T-helper 1 cell treated with Interleukin-12 subunit alpha and Interleukin-12 subunit beta and Interleukin-4 antibody, amounts not matched to agents 30 μg/mL and 1 μg/mL, for 36 hours (primary cell): Measurements from ENCODE around the gene KRR1.

Source experiments
- H3K27ac Mint-ChIP-seq: one replicate; pipeline ENCODE4 v1.8.0; 2021; ENCODE audit warnings: mild to moderate bottlenecking, mixed read lengths
- H3K27me3 Mint-ChIP-seq: one replicate; pipeline ENCODE4 v1.8.0; 2021; ENCODE audit warnings: low read depth, mixed read lengths
- H3K36me3 Mint-ChIP-seq: one replicate; pipeline ENCODE4 v1.8.0; 2021; ENCODE audit warnings: low read depth, mixed read lengths
- H3K4me1 Mint-ChIP-seq: one replicate; pipeline ENCODE4 v1.8.0; 2021; ENCODE audit warnings: low read depth, mixed read lengths
- H3K4me3 Mint-ChIP-seq: one replicate; pipeline ENCODE4 v1.8.0; 2021; ENCODE audit warnings: mild to moderate bottlenecking, moderate library complexity, mixed read lengths
- H3K9me3 Mint-ChIP-seq: one replicate; pipeline ENCODE4 v1.8.0; 2021; ENCODE audit warnings: mixed read lengths

The KRR1 gene

GRCh38 chr12:75511116-75512048, at the start of gene KRR1:
TSS of gene KRR1 (minus strand) at chr12:75511609. CDS start at chr12:75511597, 12 bp downstream.
- Mint-ChIP-seq H3K36me3 (peaks cover 13% of the 10 kb centered on the region), H3K4me3 (peak within 1 kb of the TSS; percentile 98), H3K27ac (peak within 1 kb of the TSS; percentile 99), H3K9me3 (peaks cover 3% of the 10 kb centered on the region), H3K4me1 (peaks cover 26% of the 10 kb centered on the region), H3K27me3 (no peaks in the 10 kb centered on the region)

GRCh38 chr12:75560167-75560566, 48.8 kb upstream of the KRR1 start:
- Mint-ChIP-seq H3K27ac (no peak overlapping the region), H3K27me3 (peaks cover 19% of the 10 kb centered on the region), H3K36me3 (no peaks in the 10 kb centered on the region), H3K4me1 (no peaks in the 10 kb centered on the region), H3K9me3 (no peaks in the 10 kb centered on the region), H3K4me3 (no peak overlapping the region)

GRCh38 chr12:75558287-75558686, 46.9 kb upstream of the KRR1 start:
- H3K27me3 Mint-ChIP-seq, result peaks cover 22% of the 10 kb centered on the region
- H3K27ac Mint-ChIP-seq, result no peak overlapping the region
- H3K36me3 Mint-ChIP-seq, result no peaks in the 10 kb centered on the region
- H3K9me3 Mint-ChIP-seq, result no peaks in the 10 kb centered on the region
- no peaks in the 10 kb centered on the region for H3K4me1 Mint-ChIP-seq
- H3K4me3 Mint-ChIP-seq, result no peak overlapping the region

DNA sequence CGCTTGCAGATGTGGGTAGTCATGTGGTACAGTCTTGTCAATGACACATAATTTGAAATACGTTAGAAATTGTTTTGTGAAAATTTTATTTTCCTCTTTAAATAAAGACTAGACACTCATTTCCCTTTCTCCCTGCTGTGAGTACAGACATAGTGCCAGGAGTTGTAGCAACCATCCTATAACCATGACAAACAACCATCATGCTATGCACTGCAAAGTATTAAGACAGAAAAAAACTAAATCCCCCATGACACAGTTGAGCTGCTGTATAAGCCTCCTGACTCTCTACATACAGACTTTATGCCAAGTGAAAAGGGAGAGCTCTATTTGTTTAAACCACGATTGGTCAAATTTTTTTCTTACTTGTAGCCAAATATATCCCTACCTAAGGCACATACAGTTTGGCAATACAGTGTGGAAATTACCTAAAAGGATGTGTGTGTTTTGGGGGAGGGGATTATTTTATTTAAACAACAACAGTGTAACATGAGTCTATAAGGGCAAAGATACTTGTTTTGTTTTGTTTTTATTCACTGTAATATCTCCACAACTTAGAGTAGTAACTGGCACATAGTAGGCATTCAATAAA, 45.0 kb upstream of the KRR1 start:
- peaks cover 13% of the 10 kb centered on the region for H3K27me3 Mint-ChIP-seq
- no peaks in the 10 kb centered on the region for H3K4me1 Mint-ChIP-seq
- H3K9me3 Mint-ChIP-seq, result no peaks in the 10 kb centered on the region
- no peaks in the 10 kb centered on the region for H3K36me3 Mint-ChIP-seq
- H3K27ac Mint-ChIP-seq, result no peak overlapping the region
- H3K4me3 Mint-ChIP-seq, result no peak overlapping the region

GRCh38 chr12:75554556-75554880, 43.1 kb upstream of the KRR1 start:
- Mint-ChIP-seq H3K27ac (no peak overlapping the region), H3K27me3 (peaks cover 22% of the 10 kb centered on the region), H3K4me3 (no peak overlapping the region), H3K9me3 (no peaks in the 10 kb centered on the region), H3K36me3 (no peaks in the 10 kb centered on the region), H3K4me1 (no peaks in the 10 kb centered on the region)

- Mint-ChIP-seq H3K9me3 (no peaks in the 10 kb centered on the region), H3K36me3 (no peaks in the 10 kb centered on the region), H3K27me3 (peaks cover 22% of the 10 kb centered on the region), H3K27ac (no peak overlapping the region), H3K4me3 (no peak overlapping the region), H3K4me1 (no peaks in the 10 kb centered on the region)
These were observed 42.6 kb upstream of the KRR1 start for GRCh38 chr12:75553836-75554555.

DNA sequence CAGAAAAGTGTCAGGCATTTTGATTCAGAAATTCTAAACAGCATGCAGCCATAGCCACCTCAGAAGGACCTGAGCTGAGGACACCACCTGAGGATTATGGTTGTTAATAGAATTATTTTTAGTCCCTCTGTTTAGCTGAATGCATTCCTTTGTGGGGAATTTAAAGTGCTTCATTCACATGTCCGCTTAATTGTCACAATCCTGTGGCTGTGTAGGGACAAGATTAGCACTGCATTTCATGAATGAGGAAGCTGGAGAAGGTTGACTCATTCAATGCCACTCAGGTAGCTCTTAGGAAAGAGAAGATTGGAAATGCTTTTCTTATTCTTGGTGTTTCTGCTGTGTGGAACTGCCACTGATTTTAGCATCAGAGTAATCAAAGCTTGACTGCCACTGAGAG, 42.0 kb upstream of the KRR1 start:
- Mint-ChIP-seq H3K27me3 (peaks cover 27% of the 10 kb centered on the region), H3K36me3 (no peaks in the 10 kb centered on the region), H3K27ac (no peak overlapping the region), H3K4me1 (no peaks in the 10 kb centered on the region), H3K9me3 (no peaks in the 10 kb centered on the region), H3K4me3 (no peak overlapping the region)

GRCh38 chr12:75551477-75551876, 40.1 kb upstream of the KRR1 start:
- Mint-ChIP-seq H3K27ac (no peak overlapping the region), H3K4me1 (no peaks in the 10 kb centered on the region), H3K9me3 (no peaks in the 10 kb centered on the region), H3K4me3 (no peak overlapping the region), H3K36me3 (no peaks in the 10 kb centered on the region), H3K27me3 (peaks cover 30% of the 10 kb centered on the region)

GRCh38 chr12:75550401-75551240, 39.2 kb upstream of the KRR1 start:
- H3K27ac Mint-ChIP-seq, result no peak overlapping the region
- H3K4me1 Mint-ChIP-seq, result no peaks in the 10 kb centered on the region
- H3K4me3 Mint-ChIP-seq, result no peak overlapping the region
- no peaks in the 10 kb centered on the region for H3K9me3 Mint-ChIP-seq
- H3K27me3 Mint-ChIP-seq, result peaks cover 27% of the 10 kb centered on the region
- no peaks in the 10 kb centered on the region for H3K36me3 Mint-ChIP-seq

DNA sequence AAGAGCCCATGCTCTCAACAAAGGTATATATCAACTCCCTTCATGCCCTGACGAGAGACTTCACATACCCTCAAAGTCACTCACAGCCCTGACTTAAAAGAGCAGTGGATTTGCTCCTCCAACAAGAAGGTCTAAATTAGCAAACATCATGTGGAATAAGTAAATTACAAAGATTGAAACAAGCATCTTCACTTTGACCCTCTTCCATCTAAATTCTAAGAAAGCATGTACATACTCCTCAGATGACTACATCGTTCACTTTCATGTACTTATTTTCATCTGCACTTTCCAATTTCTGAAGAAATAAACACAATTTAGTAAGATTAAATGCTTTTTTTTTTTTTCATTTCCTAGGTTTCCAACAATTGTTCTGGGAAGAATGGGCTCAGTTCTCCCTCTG, 38.6 kb upstream of the KRR1 start:
- Mint-ChIP-seq H3K9me3 (no peaks in the 10 kb centered on the region), H3K27me3 (peaks cover 27% of the 10 kb centered on the region), H3K4me3 (no peak overlapping the region), H3K36me3 (no peaks in the 10 kb centered on the region), H3K27ac (no peak overlapping the region), H3K4me1 (no peaks in the 10 kb centered on the region)

GRCh38 chr12:75548879-75549278, 37.5 kb upstream of the KRR1 start:
- Mint-ChIP-seq H3K4me1 (no peaks in the 10 kb centered on the region), H3K36me3 (no peaks in the 10 kb centered on the region), H3K27me3 (peaks cover 33% of the 10 kb centered on the region), H3K4me3 (no peak overlapping the region), H3K27ac (no peak overlapping the region), H3K9me3 (no peaks in the 10 kb centered on the region)

DNA sequence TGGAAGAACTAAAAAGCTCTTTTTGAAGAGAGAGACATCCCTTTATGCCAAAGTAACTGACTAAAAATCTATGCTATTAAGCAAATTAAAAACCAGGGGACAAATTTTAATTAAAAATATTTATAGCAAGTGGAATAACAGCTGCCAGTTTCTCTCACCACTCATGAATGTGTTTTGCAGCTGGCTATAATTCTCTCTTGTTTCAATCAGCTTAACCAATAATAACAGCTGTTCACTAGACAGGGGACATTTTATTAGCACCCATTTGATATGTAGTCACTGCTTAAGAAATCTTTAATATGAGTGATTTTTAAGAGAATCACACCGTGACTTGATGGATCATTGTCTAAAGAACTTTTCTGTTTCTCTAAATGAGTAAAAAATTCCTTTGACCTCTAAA, 34.2 kb upstream of the KRR1 start:
- Mint-ChIP-seq H3K36me3 (no peaks in the 10 kb centered on the region), H3K4me3 (no peak overlapping the region), H3K9me3 (no peaks in the 10 kb centered on the region), H3K27me3 (peaks cover 52% of the 10 kb centered on the region), H3K4me1 (no peaks in the 10 kb centered on the region), H3K27ac (no peak overlapping the region)

- Mint-ChIP-seq H3K27me3 (peaks cover 45% of the 10 kb centered on the region), H3K4me1 (no peaks in the 10 kb centered on the region), H3K36me3 (no peaks in the 10 kb centered on the region), H3K27ac (no peak overlapping the region), H3K9me3 (no peaks in the 10 kb centered on the region), H3K4me3 (no peak overlapping the region)
These were observed 32.1 kb upstream of the KRR1 start for GRCh38 chr12:75543529-75543928.

GRCh38 chr12:75542942-75543341, 31.5 kb upstream of the KRR1 start:
- Mint-ChIP-seq H3K27me3 (peaks cover 46% of the 10 kb centered on the region), H3K4me1 (no peaks in the 10 kb centered on the region), H3K9me3 (no peaks in the 10 kb centered on the region), H3K27ac (no peak overlapping the region), H3K36me3 (no peaks in the 10 kb centered on the region), H3K4me3 (no peak overlapping the region)
